Activated CD4-positive, alpha-beta T cell treated with anti-CD3 and anti-CD28 coated beads for 36 hours (primary cell): ENCODE data around the gene VRK2. TPM values are rescaled to one million over a fixed set of nuclear protein-coding genes. Genes with fewer than 3 reads are reported as not detected.

ENCODE experiments used
- ATAC-seq: fragments of 200-7000 bp; cut with Tn5 transposase; one replicate; pipeline ENCODE4 v1.10.0; 2021; ENCODE audit warnings: mild to moderate bottlenecking, moderate library complexity
- CTCF ChIA-PET: fragments of 350-600 bp; sonication (Branson Sonifier 250); formaldehyde crosslinking; loops from one replicate; lab custom pipeline; 2021; ENCODE audit warnings: antibody characterized with exemption; lab: Charles Lee
- POLR2A ChIA-PET: fragments of 350-600 bp; sonication (Branson Sonifier 250); formaldehyde crosslinking; loops from one replicate; lab custom pipeline; 2021; ENCODE audit warnings: antibody characterized with exemption, inconsistent platforms; lab: Charles Lee
- DNase-seq: peaks from one replicate; pipeline ENCODE4 v3.0.0-alpha.2; 2020
- H3K27ac Mint-ChIP-seq: one replicate; pipeline ENCODE4 v1.8.0; 2021; ENCODE audit warnings: mixed read lengths
- H3K27me3 Mint-ChIP-seq: one replicate; pipeline ENCODE4 v1.8.0; 2021; ENCODE audit warnings: mixed read lengths
- H3K36me3 Mint-ChIP-seq: one replicate; pipeline ENCODE4 v1.8.0; 2021; ENCODE audit warnings: low read depth, mixed read lengths
- H3K4me1 Mint-ChIP-seq: one replicate; pipeline ENCODE4 v1.8.0; 2021; ENCODE audit warnings: mixed read lengths
- H3K4me3 Mint-ChIP-seq: one replicate; pipeline ENCODE4 v1.8.0; 2021; ENCODE audit warnings: mild to moderate bottlenecking, moderate library complexity, mixed read lengths
- H3K9me3 Mint-ChIP-seq: one replicate; pipeline ENCODE4 v1.8.0; 2021; ENCODE audit warnings: low read depth, mixed read lengths
- intact Hi-C, 2 experiments: fragments of 100-400 bp; cut with DNase I in 1 of 2; cut with micrococcal nuclease in 1 of 2; formaldehyde crosslinking; loops; one replicate each; pipeline versions ENCODE4 v1.14.2 to v1.15.1; 2022 to 2024; cut with DNase I, micrococcal nuclease
- total RNA-seq, 2 experiments: library from RNA; stranded (reverse); gene quantifications; one replicate each; pipeline ENCODE4 v1.2.3, GENCODE V29; 2021

The VRK2 gene
- total RNA-seq: 10 to 100 TPM; 22.1 to 28.4 TPM

- DNase-seq (peak; percentile 91), ATAC-seq (peak; percentile 89)
- peaks cover 19% of the 10 kb centered on the region for H3K36me3 Mint-ChIP-seq
- intact Hi-C loops: loop anchor here (1.0 to 5.0 kb wide), 3 partner anchors 101 to 196 kb away; partner anchors contain the start of gene FANCL (in 2 of the 2)
- ChIA-PET POLR2A (interaction anchor here (0.9 kb wide), 1 partner anchor 15 kb away, joined by 4 read pairs; no protein-coding TSS in a partner anchor), CTCF (interaction anchor here (0.6 kb wide), 1 partner anchor 200 kb away, joined by 3 read pairs; no protein-coding TSS in a partner anchor)
- no peaks in the 10 kb centered on the region for H3K27me3 Mint-ChIP-seq
- H3K27ac Mint-ChIP-seq: peak within 1 kb of the TSS; percentile 94
- H3K9me3 Mint-ChIP-seq: no peaks in the 10 kb centered on the region
- peak within 1 kb of the TSS; percentile 87 for H3K4me3 Mint-ChIP-seq
- H3K4me1 Mint-ChIP-seq: peaks cover 44% of the 10 kb centered on the region
Observed at GRCh38 chr2:58046585-58047372, at the start of gene VRK2. TSS of gene VRK2 (plus strand) at chr2:58046806. CDS start at chr2:58048832, 2,026 bp downstream.

GRCh38 chr2:58006256-58006951, 40.2 kb upstream of the VRK2 start:
- H3K9me3 Mint-ChIP-seq: no peaks in the 10 kb centered on the region
- ChIA-PET CTCF (no interaction called here), POLR2A (no interaction called here)
- intact Hi-C loops: no loop called here
- no peak overlapping the region for H3K27ac Mint-ChIP-seq
- no peaks in the 10 kb centered on the region for H3K36me3 Mint-ChIP-seq
- no peak for DNase-seq
- no peaks in the 10 kb centered on the region for H3K27me3 Mint-ChIP-seq
- no peak for ATAC-seq
- no peak overlapping the region for H3K4me3 Mint-ChIP-seq
- H3K4me1 Mint-ChIP-seq: no peaks in the 10 kb centered on the region

- Mint-ChIP-seq H3K36me3 (no peaks in the 10 kb centered on the region), H3K4me1 (no peaks in the 10 kb centered on the region), H3K4me3 (no peak overlapping the region), H3K27me3 (no peaks in the 10 kb centered on the region), H3K9me3 (no peaks in the 10 kb centered on the region), H3K27ac (no peak overlapping the region)
- ATAC-seq: no peak
- no peak for DNase-seq
- intact Hi-C loops: no loop called here
- ChIA-PET CTCF (no interaction called here), POLR2A (no interaction called here)
Observed at GRCh38 chr2:58006952-58007284, 39.7 kb upstream of the VRK2 start.

GRCh38 chr2:58010599-58010998, 36.0 kb upstream of the VRK2 start:
- ChIA-PET CTCF (interaction anchor here (1.6 kb wide), 1 partner anchor 33 kb away, joined by 4 read pairs; no protein-coding TSS in a partner anchor), POLR2A (no interaction called here)
- no peaks in the 10 kb centered on the region for H3K4me1 Mint-ChIP-seq
- no peaks in the 10 kb centered on the region for H3K36me3 Mint-ChIP-seq
- H3K9me3 Mint-ChIP-seq: no peaks in the 10 kb centered on the region
- H3K4me3 Mint-ChIP-seq: no peak overlapping the region
- ATAC-seq (no peak), DNase-seq (no peak)
- H3K27me3 Mint-ChIP-seq: no peaks in the 10 kb centered on the region
- intact Hi-C loops: no loop called here
- H3K27ac Mint-ChIP-seq: no peak overlapping the region

- Mint-ChIP-seq H3K36me3 (no peaks in the 10 kb centered on the region), H3K4me3 (no peak overlapping the region), H3K27me3 (no peaks in the 10 kb centered on the region), H3K9me3 (peaks cover 3% of the 10 kb centered on the region), H3K27ac (no peak overlapping the region), H3K4me1 (peaks cover 13% of the 10 kb centered on the region)
- ATAC-seq (no peak), DNase-seq (no peak)
- CTCF ChIA-PET: no interaction called here
- intact Hi-C loops: no loop called here
- POLR2A ChIA-PET: no interaction called here
Observed at GRCh38 chr2:58019229-58019628, 27.4 kb upstream of the VRK2 start.

GRCh38 chr2:58025150-58025933, 21.3 kb upstream of the VRK2 start:
- H3K4me1 Mint-ChIP-seq: peaks cover 20% of the 10 kb centered on the region
- DNase-seq (no peak), ATAC-seq (no peak)
- POLR2A ChIA-PET: no interaction called here
- no peak overlapping the region for H3K4me3 Mint-ChIP-seq
- intact Hi-C loops: no loop called here
- H3K36me3 Mint-ChIP-seq: no peaks in the 10 kb centered on the region
- H3K27me3 Mint-ChIP-seq: no peaks in the 10 kb centered on the region
- CTCF ChIA-PET: interaction anchor here (0.7 to 1.0 kb wide), 2 partner anchors 8 to 15 kb away, joined by 3 read pairs; no protein-coding TSS in a partner anchor
- H3K9me3 Mint-ChIP-seq: no peaks in the 10 kb centered on the region
- no peak overlapping the region for H3K27ac Mint-ChIP-seq

- no peaks in the 10 kb centered on the region for H3K36me3 Mint-ChIP-seq
- H3K27ac Mint-ChIP-seq: no peak overlapping the region
- H3K27me3 Mint-ChIP-seq: no peaks in the 10 kb centered on the region
- intact Hi-C loops: no loop called here
- no peak for DNase-seq
- H3K9me3 Mint-ChIP-seq: no peaks in the 10 kb centered on the region
- no peak for ATAC-seq
- ChIA-PET CTCF (no interaction called here), POLR2A (no interaction called here)
- H3K4me1 Mint-ChIP-seq: peaks cover 20% of the 10 kb centered on the region
- no peak overlapping the region for H3K4me3 Mint-ChIP-seq
Observed at GRCh38 chr2:58027029-58027428, 19.6 kb upstream of the VRK2 start.

- ATAC-seq: peak; percentile 19
- CTCF ChIA-PET: no interaction called here
Observed at GRCh38 chr2:58030771-58031170, 15.8 kb upstream of the VRK2 start.

GRCh38 chr2:58032016-58032763, 14.4 kb upstream of the VRK2 start:
- intact Hi-C loops: no loop called here
- ChIA-PET POLR2A (interaction anchor here (1.0 kb wide), 1 partner anchor 14 kb away, joined by 4 read pairs; the partner anchor contains the start of gene VRK2), CTCF (interaction anchor here (0.7 kb wide), 1 partner anchor 62 kb away, joined by 3 read pairs; no protein-coding TSS in a partner anchor)
- Mint-ChIP-seq H3K4me3 (no peak overlapping the region), H3K27ac (no peak overlapping the region), H3K4me1 (no peaks in the 10 kb centered on the region), H3K9me3 (no peaks in the 10 kb centered on the region), H3K27me3 (no peaks in the 10 kb centered on the region), H3K36me3 (no peaks in the 10 kb centered on the region)
- DNase-seq: no peak
- ATAC-seq: no peak

More at GRCh38 chr2:58030771-58031170, 15.8 kb upstream of the VRK2 start:
- Mint-ChIP-seq H3K36me3 (no peaks in the 10 kb centered on the region), H3K4me3 (no peak overlapping the region), H3K27me3 (no peaks in the 10 kb centered on the region), H3K27ac (no peak overlapping the region), H3K9me3 (no peaks in the 10 kb centered on the region), H3K4me1 (peaks cover 4% of the 10 kb centered on the region)
- no peak for DNase-seq
- POLR2A ChIA-PET: no interaction called here
- intact Hi-C loops: no loop called here

- H3K27me3 Mint-ChIP-seq: no peaks in the 10 kb centered on the region
- H3K36me3 Mint-ChIP-seq: no peaks in the 10 kb centered on the region
- ATAC-seq (no peak), DNase-seq (no peak)
- intact Hi-C loops: no loop called here
- no peak overlapping the region for H3K27ac Mint-ChIP-seq
- CTCF ChIA-PET: no interaction called here
- H3K4me3 Mint-ChIP-seq: no peak overlapping the region
- POLR2A ChIA-PET: interaction anchor here (1.0 kb wide), 1 partner anchor 14 kb away, joined by 4 read pairs; the partner anchor contains the start of gene VRK2
- no peaks in the 10 kb centered on the region for H3K9me3 Mint-ChIP-seq
- H3K4me1 Mint-ChIP-seq: no peaks in the 10 kb centered on the region
Observed at GRCh38 chr2:58032764-58033080, 13.9 kb upstream of the VRK2 start.

GRCh38 chr2:58033530-58033929, 13.1 kb upstream of the VRK2 start:
- DNase-seq (no peak), ATAC-seq (no peak)
- H3K4me3 Mint-ChIP-seq: no peak overlapping the region
- H3K27ac Mint-ChIP-seq: no peak overlapping the region
- H3K4me1 Mint-ChIP-seq: no peaks in the 10 kb centered on the region
- ChIA-PET POLR2A (no interaction called here), CTCF (interaction anchor here (0.5 kb wide), 1 partner anchor 8 kb away, joined by 3 read pairs; no protein-coding TSS in a partner anchor)
- H3K27me3 Mint-ChIP-seq: no peaks in the 10 kb centered on the region
- peaks cover 5% of the 10 kb centered on the region for H3K36me3 Mint-ChIP-seq
- H3K9me3 Mint-ChIP-seq: peaks cover 3% of the 10 kb centered on the region
- intact Hi-C loops: no loop called here
